ENCODE results near the gene SLC35B2.

Gene SLC35B2

DNA sequence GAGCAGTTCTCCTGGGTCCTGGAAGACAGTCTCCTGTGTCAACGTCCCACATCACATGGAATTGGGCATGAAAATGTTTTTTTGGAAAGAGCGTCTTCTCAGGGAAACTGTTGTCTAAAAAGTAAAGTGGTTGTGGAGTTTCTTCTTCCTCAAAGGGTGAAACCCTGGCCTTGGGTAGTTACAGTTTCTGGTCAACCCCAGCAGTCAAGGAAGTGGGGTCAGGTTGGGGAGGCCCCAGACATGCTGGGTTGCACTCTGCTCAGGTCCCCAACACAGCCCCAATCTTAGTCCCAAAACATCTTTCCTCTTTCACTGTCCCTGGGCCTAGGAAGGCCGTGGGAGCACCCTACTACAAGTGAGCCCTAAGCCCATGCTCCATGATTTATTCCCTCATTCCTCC lies 9.0 kb upstream of the SLC35B2 start:
- no peak for DNase-seq

DNA sequence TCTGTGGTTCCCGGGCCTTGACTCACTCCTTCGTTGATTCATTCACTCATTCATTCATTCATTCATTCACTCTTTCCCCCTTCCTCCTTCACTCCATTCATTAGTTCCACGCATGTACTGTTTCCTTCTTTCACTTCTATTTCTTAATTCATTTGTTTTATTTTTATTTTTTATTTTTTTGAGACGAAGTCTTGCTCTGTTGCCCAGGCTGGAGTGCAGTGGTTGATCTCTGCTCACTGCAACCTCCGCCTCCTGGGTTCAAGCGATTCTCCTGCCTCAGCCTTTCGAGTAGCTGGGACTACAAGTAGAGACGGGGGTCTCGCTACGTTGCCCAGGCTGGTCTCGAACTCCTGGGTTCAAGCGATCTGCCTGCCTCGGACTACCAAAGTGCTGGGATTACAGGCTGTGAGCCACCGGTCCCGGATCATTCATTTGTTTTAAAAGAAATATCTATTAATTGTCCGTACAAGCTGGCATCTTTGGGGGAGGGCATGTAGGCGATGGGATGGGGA lies 8.4 kb upstream of the SLC35B2 start:
- no peak for DNase-seq

GRCh38 chr6:44265007-44265721 lies 7.8 kb upstream of the SLC35B2 start, which contains the start of gene NFKBIE:
NFKBIE (minus strand) TSS chr6:44265551; CDS start chr6:44265346, 205 bp downstream.
- peak; percentile 88 to 94 (median 92) for DNase-seq

DNA sequence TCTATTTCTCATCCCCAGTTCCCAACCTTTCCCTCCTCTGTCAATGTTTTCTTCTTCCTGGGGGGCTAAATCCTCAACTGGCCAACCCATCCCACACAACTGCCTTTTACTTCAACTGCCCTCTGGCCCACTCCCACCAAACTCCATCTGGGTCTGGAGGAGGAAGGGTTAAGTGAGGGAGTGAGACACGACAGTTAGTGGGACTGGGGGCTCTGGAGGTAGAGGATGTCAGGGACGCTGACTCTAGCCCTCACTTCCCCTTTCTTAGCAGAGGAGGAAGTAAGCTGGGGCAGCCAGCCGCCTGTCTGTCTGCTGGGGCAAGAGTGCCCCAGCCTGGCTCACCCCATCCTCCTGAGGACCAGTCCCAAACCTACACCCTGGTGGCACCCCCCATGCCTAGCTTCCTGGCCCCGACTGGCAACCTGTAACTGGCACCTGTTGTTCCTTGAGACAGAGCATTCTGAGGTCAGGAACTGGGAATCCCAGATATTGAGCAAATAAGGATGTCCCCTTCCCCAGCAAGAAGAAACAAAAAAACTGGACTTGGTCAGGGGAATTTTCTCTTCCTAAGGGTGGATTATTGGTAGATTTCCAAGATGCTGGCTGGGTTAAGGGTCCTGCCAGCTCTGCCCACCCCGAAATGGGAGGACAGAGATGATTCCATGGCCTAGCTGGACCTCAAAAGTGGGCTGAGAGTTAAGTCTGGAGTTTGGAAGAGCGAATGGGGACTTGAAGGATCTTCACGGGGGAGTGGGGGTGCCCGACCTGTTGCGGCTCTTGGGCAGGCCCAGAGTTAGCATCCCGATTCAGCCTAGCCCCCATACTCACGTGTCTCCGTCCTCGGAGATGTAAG lies 7.1 kb upstream of the SLC35B2 start:
- DNase-seq: no peak

- no peak for DNase-seq
Measured at GRCh38 chr6:44263354-44264100, 6.2 kb upstream of the SLC35B2 start.

GRCh38 chr6:44262467-44263353 lies 5.4 kb upstream of the SLC35B2 start:
- DNase-seq: no peak

- no peak for DNase-seq
Measured at GRCh38 chr6:44261581-44261980, 4.3 kb upstream of the SLC35B2 start.

- DNase-seq: no peak
Measured at GRCh38 chr6:44260451-44261297, 3.3 kb upstream of the SLC35B2 start.

GRCh38 chr6:44260011-44260410 lies 2.7 kb upstream of the SLC35B2 start:
- DNase-seq: no peak

DNA sequence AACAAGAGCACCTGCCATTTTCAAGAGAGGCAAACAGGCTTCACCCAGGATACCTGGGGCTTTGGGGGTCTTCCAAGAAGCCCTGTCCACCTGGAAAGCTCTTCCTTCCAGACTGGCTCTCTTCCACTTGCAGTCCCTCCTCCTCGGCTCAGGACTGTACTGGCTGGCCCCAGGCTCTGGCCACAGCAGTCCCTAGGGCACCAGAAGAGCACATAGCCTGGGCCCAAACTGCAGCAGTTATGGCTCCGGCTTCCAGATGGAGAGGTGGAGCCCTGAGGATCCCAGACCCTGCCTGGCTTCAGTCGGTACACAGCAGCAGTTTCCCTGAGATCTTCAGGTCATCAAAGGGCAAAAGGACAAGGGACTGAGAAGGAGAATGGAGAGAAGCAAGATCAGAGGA lies 1.6 kb upstream of the SLC35B2 start:
- DNase-seq: no peak

DNA sequence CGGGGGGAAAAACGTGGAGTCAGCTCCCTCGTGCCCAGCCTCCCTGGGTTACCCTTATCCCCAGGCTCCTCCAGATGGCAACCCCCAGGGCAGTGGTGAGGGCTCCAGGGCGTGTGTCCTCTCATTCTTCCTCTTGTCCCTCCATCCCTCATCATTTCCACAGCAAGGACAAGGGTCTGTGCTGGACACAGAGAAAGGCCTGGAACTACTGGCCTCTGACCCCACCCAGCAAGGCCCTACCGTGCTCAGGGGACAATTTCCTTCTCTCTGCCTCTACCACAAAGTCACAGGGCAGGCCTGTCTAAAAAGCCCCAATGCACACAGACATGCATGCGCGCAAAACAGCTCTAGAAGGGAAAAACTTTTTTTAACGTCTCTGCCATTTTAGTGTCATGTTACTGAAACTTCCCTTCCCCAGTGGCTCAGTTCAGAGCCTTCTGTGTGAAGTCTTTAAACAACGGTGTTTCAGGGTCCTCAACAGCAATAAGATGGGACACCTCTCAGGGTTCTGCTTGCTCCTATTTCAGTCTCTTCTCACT lies 1.1 kb upstream of the SLC35B2 start:
- DNase-seq: no peak

- no peak for DNase-seq
Measured at GRCh38 chr6:44257753-44258324, 511 bp upstream of the SLC35B2 start.

GRCh38 chr6:44256775-44257024 lies 628 bp downstream of the SLC35B2 start:
- DNase-seq: no peak

DNA sequence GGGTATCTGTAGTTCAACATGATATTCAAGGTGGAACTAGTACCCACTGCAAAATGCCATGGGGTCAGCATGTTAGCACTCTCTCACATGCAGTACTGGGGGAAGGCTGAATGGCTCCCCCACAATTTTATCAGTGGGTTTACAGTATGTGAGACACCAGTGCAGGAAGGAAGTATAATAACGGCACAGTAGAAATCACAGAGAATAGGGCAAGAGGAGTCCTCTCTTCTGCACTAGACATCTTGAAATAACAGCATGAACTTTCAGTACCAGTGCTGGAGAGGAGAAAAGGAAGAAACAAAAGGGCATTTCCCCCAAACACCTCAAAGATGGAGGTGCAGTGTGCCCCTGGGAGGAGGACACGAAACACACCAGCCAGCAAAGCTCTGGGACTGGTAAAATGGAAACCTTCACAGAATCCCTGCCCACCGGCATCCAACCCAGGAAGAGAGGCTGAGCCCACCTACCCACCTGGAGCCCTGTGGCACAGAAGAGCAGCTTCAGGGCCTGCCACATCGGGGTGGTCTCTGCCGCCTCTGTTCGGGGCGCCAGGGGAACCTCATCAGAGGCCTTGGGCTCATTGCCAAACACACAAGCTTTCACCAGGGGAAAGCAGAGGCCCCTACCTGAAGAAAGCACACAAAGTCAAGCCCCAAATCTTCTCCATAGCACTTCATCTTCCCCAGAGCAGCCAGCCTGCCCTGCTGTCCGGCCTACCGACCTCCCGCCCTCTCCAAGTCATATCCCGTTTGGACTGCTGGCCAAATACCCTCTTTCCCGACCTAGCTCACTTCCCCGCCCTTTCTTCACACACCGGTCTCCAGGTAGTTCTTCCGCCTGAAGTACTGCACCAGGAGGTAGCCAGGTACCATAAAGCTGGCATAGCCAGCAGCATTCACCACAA lies 1.2 kb downstream of the SLC35B2 start:
- DNase-seq: no peak

- DNase-seq: no peak
Measured at GRCh38 chr6:44255105-44255808, 2.1 kb downstream of the SLC35B2 start.

DNA sequence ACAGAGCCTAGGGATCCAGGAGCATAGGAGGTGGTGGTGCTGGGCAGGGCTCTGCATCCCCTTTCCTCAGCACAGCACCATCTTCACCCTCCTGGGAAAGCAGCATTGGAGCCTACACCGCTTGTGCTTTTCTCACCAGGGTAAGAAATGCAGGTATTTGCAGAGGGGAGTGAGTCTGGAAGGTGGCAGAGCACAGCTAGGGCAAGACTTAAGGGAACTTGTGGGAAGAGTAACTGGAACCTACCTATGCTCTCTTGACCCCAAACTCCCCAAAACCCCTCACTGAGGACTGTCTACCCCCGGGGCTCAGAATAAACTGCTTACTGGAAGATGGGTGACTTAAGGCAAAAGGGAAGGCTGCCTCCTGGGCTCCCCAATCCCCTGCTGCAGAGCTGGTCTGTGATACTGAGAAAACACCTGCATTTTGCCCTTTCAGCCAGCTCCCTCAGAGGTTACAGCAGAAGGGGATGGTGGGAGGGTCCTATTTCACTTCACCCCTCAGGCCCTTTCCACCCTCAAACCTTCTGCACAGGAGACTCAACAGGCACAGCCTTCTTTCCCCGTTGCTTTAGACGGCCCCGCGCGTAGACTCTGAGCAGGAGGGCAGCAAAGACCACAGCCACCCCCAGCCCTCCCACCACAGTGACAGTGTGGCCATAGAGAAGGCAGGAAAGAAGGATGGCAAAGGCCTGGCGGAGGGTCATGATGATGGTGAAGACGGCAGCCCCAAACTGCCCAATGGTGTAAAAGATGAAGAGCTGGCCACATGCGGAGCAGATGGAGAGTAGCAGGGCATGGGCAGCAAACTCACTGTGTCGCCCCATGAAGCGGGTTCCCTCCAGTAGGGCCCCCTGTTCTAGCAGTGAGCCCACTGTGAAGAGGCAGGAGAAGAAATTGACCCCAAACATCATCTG lies 2.9 kb downstream of the SLC35B2 start:
- no peak for DNase-seq

DNA sequence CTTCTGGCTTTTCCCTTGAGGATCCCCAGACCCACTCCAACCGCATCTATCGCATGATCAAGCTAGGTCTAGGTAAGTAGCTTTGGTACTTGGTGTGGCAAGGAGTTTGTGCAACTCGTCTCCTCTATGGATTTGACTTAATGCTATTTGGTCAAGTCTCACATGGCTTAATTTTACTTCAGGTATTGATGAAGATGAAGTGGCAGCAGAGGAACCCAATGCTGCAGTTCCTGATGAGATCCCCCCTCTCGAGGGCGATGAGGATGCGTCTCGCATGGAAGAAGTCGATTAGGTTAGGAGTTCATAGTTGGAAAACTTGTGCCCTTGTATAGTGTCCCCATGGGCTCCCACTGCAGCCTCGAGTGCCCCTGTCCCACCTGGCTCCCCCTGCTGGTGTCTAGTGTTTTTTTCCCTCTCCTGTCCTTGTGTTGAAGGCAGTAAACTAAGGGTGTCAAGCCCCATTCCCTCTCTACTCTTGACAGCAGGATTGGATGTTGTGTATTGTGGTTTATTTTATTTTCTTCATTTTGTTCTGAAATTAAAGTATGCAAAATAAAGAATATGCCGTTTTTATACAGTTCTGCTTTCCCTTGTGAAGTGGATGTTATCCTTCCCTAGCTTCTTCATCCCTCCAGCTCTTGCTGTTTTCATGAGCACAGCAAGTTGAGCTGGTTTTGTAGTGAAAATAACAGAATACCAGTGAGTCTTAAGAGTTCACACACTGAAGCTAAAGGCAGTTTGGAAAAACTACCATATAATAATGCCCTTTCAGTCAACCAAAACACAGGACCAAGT lies 3.8 kb downstream of the SLC35B2 start:
- DNase-seq: peak in 3 of 4 experiments; percentile 12 to 43 (median 24)

Data from activated naive CD4-positive, alpha-beta T cell (primary cell).